PFSK-1 (cell line): Measurements from ENCODE around the gene SIRT2.
A peak's percentile ranks its signal among the peaks of the same experiment; 100 is the strongest.

ENCODE experiments used
- FOXP2 ChIP-seq: optimal IDR thresholded peaks from 2 replicates; pipeline ENCODE3; 2011; ENCODE audit warnings: borderline replicate concordance, control low read depth, inconsistent platforms; ENCODE audit not compliant: insufficient read depth; ENCODE audit errors: extremely low read length, extremely low read depth
- POLR2AphosphoS5 ChIP-seq: IDR thresholded peaks from 2 replicates; pipeline ENCODE4 v1.6.1; 2012; ENCODE audit warnings: low read depth, mild to moderate bottlenecking, control low read depth, low read length, moderate library complexity
- SIN3A ChIP-seq: IDR thresholded peaks from 2 replicates; pipeline ENCODE4 v1.6.1; 2012; ENCODE audit warnings: mild to moderate bottlenecking, low read length, moderate library complexity, borderline replicate concordance; ENCODE audit not compliant: insufficient read depth
- TAF1 ChIP-seq: IDR thresholded peaks from 2 replicates; pipeline ENCODE4 v1.6.1; 2012; ENCODE audit warnings: low read length, control low read depth, borderline replicate concordance; ENCODE audit not compliant: insufficient read depth
- TF ChIP-seq, protein P1 (sequence below), 2 experiments: IDR thresholded peaks; 2 replicates each; pipeline versions ENCODE4 v1.6.1 to v1.8.0; 2011 to 2012; ENCODE audit warnings: low read depth in 2 of 2, low read length in 2 of 2, control low read depth in 1 of 2, inconsistent platforms in 1 of 2, mild to moderate bottlenecking in 1 of 2, moderate library complexity in 1 of 2; ENCODE audit not compliant: insufficient read depth in 1 of 2

SIRT2 gene

DNA sequence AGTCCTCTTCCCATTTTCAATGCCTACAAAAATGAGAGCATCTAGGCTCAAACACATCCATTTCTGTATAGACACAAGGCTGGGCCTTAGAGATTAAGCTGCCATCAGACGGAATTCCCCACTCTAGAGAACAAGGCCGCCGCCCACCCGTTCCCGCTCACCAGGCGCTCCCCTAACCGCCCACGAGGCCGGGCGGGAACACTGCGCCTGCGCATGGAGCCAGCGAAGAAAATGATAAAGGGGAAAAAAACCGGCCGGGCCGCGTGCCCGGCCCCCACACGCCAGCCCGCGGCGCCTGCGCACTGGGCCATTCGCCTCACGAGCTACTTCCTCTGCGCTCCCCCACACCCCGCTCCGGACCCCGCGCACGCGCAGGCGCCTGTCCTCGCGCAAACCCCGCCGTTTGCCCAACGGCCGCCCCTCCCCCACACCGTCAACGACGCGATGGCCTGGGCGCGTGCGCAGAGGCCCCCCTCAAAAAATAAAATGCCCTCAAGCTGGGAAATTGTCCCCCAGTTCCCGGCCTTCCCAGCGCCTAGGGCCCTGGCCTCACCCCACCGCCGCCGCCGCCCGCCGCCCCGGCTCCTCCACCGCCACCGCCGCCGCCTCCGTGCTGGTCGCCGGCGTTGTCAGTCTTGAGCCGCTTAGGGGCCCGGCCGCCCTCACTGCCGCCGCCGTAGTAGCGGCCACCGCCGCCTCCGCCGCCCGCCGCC, 50.1 kb downstream of the SIRT2 start:
- TF ChIP-seq POLR2AphosphoS5 (peak; percentile 42; the same call in 1 of the 2 replicates), TAF1 (no peak), FOXP2 (peak; percentile 67), SIN3A (0 out of 2 replicates have a peak, but pooled peaks have one; percentile 51)
- TF ChIP-seq, protein P1, sequence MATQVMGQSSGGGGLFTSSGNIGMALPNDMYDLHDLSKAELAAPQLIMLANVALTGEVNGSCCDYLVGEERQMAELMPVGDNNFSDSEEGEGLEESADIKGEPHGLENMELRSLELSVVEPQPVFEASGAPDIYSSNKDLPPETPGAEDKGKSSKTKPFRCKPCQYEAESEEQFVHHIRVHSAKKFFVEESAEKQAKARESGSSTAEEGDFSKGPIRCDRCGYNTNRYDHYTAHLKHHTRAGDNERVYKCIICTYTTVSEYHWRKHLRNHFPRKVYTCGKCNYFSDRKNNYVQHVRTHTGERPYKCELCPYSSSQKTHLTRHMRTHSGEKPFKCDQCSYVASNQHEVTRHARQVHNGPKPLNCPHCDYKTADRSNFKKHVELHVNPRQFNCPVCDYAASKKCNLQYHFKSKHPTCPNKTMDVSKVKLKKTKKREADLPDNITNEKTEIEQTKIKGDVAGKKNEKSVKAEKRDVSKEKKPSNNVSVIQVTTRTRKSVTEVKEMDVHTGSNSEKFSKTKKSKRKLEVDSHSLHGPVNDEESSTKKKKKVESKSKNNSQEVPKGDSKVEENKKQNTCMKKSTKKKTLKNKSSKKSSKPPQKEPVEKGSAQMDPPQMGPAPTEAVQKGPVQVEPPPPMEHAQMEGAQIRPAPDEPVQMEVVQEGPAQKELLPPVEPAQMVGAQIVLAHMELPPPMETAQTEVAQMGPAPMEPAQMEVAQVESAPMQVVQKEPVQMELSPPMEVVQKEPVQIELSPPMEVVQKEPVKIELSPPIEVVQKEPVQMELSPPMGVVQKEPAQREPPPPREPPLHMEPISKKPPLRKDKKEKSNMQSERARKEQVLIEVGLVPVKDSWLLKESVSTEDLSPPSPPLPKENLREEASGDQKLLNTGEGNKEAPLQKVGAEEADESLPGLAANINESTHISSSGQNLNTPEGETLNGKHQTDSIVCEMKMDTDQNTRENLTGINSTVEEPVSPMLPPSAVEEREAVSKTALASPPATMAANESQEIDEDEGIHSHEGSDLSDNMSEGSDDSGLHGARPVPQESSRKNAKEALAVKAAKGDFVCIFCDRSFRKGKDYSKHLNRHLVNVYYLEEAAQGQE (IDR thresholded peaks at IDR 0.05; ENCODE audit: insufficient read depth in 1 of 2, low read depth in 2 of 2, low read length in 2 of 2): no peak

DNA sequence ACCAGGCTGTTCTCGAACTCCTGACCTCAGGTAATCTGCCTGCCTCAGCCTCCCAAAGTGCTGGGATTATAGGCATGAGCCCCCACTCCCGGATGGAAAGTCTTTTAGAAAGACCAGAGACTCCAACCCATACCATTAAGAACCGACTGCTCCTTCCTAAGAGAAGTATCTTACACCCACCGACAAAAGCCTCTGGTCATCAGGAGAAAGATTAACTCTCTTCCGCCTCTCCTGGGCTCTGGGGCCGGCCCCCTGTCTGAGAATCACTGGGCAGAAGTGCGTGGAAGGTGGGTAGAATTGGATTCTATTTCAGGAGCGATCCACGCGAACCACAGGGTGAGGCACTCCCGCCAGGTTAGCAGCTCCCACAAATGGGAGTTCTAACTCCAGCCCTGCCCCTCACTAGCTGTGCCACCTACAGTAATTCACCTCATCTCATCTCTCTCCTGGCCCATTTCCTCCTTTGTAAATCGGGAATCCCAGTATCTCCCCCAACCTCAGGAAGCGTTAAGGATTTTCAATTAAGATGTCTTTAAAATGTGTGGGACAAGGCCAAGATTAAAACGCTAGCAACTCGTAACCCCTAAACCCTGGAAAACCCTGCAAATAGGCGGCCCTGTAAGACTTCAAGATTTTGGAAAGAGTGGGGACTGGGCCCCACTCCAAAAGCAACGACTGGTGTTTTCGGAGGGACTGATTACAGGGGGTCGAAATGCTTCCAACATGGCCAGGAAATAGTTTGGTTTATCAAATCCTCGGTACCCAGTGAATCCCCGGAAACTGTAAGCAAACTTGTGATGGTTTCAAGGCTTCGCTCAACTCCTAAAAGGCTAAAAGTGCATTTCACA, 50.9 kb downstream of the SIRT2 start:
- TF ChIP-seq SIN3A: no peak
- no peak for TF ChIP-seq TAF1
- no peak for TF ChIP-seq FOXP2

DNA sequence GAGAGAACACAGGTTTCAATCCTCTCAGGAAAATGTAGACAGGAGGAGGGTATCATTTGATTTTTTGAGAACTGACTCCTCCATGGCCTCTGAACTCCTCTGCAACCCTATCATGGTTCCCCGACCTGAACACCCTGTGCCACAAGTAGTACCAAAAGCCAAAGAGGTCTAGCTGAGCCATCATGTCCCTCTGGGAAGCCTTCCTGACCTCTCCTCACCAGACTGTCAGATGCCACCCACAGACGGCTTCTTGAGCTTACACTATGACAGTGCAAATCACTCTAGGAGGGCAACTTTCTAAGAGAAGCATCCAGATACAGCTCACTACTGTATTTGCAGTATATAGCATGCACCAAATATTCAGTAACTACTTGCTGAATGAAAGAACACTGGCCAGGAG, 53.3 kb downstream of the SIRT2 start:
- TF ChIP-seq SIN3A (no peak), FOXP2 (no peak)

DNA sequence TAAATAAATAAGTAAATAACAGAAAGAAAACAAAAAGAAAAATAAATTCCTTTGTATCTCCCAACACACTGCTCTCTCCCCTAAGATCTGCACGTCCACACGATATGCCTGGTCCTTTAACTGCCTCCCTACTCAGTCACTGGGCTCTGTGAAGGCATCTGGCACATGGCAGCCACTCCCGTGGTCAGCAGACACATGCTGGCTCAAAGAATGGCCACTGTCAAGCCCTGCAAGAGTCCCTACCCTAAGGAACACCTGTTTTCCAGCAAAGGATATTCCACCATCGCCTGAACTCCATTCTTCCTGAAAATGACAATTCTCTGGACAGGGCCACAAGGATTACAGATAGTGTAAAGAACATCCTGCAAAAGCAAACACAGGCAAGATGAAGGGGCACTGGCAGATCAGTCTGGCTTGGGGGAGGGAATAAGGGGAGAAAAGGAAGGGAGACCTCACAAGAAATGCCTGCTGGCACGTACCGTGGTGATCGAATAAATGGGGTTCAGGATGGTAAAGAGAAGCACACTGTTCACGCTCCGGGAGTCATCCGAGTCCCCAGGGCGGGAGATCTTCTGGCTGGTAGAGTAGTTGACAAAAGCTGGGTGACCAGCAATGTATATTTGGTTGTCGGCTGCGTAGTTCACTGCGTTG, 53.9 kb downstream of the SIRT2 start:
- TF ChIP-seq FOXP2 (no peak), TAF1 (no peak), POLR2AphosphoS5 (no peak; the same call in 1 of the 2 replicates), SIN3A (no peak)
- TF ChIP-seq, protein P1 (IDR thresholded peaks at IDR 0.05; ENCODE audit: insufficient read depth in 1 of 2, low read depth in 2 of 2, low read length in 2 of 2): no peak

DNA sequence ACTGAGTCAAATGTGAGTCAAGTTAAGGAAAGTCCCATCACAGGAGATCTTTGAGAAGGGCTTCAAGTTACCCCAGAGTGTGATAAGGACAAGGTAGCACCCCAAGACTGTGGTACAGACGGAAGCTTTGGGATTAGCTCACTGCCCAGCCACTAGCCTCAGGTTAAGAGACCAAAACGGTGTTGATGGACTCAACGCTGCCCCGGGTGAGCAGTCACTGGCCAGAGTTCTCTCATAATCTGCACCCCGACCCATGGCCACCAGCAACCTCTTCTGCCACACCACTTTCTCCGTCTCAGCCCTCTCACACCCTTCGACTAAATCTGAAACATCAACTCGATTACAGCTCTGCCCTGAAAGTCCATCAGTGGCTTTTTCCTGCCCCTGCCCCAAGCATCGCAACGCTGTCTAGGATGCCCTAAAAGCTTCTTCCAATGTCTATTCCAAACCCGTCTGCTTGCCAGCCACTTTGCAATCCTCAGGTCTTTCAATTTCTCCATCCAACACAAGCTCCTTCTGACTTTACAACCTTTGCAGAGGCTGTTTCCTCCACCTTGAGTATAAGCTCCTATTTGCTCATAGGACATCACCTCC, 55.2 kb downstream of the SIRT2 start:
- no peak for TF ChIP-seq SIN3A
- no peak for TF ChIP-seq TAF1
- no peak; the same call in 1 of the 2 replicates for TF ChIP-seq POLR2AphosphoS5

DNA sequence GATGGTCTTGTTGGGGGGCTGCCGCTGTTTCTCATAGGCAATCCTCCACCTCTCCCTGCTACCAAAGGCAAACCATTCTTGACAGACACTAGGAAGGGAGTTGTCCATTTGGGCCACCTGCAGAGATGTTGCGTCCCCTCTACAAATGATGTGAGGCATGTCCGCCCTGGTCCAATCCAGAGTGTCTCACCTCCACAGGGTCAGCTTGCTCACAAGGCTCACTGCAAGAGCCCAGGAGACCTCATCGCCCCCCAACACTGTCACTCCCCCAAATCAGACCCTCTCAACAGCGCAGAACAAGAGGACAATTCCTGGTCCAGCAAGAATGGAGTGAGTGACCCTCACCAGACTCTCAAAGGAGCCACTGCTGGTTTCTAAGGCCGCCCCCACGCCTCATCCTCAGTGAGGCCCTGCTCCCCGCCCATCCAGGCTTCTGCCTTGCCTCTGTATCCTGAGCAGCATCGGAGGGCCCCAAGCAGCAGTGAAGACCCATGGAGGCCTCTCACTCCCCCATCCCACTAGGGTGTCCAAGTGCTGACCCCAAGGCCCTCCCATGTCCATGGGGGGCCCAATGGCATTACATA, 56.2 kb downstream of the SIRT2 start:
- TF ChIP-seq SIN3A: no peak
- TF ChIP-seq, protein P1 (IDR thresholded peaks at IDR 0.05; ENCODE audit: insufficient read depth in 1 of 2, low read depth in 2 of 2, low read length in 2 of 2): no peak
- no peak for TF ChIP-seq FOXP2
- no peak for TF ChIP-seq POLR2AphosphoS5
- TF ChIP-seq TAF1: no peak
